CD4-positive, alpha-beta T cell (primary cell): Measurements from ENCODE around the gene HINFP. TPM values are rescaled to one million over a fixed set of nuclear protein-coding genes. Genes with fewer than 3 reads are reported as not detected.

ENCODE experiments used
- ATAC-seq: fragments of 200-7000 bp; cut with Tn5 transposase; one replicate; pipeline ENCODE4 v1.10.0; 2022; ENCODE audit warnings: mild to moderate bottlenecking; ENCODE audit not compliant: poor library complexity
- CTCF ChIA-PET: fragments of 350-600 bp; sonication (Branson Sonifier 250); formaldehyde crosslinking; loops from one replicate; lab custom pipeline; 2021; ENCODE audit warnings: antibody characterized with exemption, inconsistent platforms; lab: Charles Lee
- POLR2A ChIA-PET: fragments of 350-600 bp; sonication (Branson Sonifier 250); formaldehyde crosslinking; loops from one replicate; lab custom pipeline; 2021; ENCODE audit warnings: antibody characterized with exemption, inconsistent platforms; lab: Charles Lee
- DNase-seq, 14 experiments: peaks; one replicate each; pipeline ENCODE4 v3.0.0-alpha.2; 2013 to 2020; ENCODE audit warnings: mixed read lengths in 2 of 14
- H3K27ac ChIP-seq, 2 donors: one replicate each; pipeline versions ENCODE4 v1.5.1 to v1.7.0; 2013; ENCODE audit warnings: low read length in 2 of 2, low read depth in 1 of 2, mild to moderate bottlenecking in 1 of 2
- H3K27me3 ChIP-seq, 2 experiments: 1 replicate in 1 of 2; 2 replicates in 1 of 2; pipeline versions ENCODE4 v1.6.1 to v1.7.0; 2013; ENCODE audit warnings: low read length in 2 of 2, control low read depth in 1 of 2, mild to moderate bottlenecking in 1 of 2, moderate library complexity in 1 of 2; ENCODE audit not compliant: insufficient read depth in 2 of 2, control insufficient read depth in 1 of 2
- H3K36me3 ChIP-seq: one replicate; pipeline ENCODE4 v1.6.1; 2013; ENCODE audit warnings: low read length, control low read depth; ENCODE audit not compliant: insufficient read depth
- H3K4me1 ChIP-seq: one replicate; pipeline ENCODE4 v1.6.1; 2013; ENCODE audit warnings: low read length, control low read depth; ENCODE audit not compliant: insufficient read depth
- H3K4me3 ChIP-seq: one replicate; pipeline ENCODE4 v1.5.1; 2013; ENCODE audit warnings: mild to moderate bottlenecking, low read length, moderate library complexity
- H3K9me3 ChIP-seq, 2 experiments: 1 replicate in 1 of 2; 2 replicates in 1 of 2; pipeline versions ENCODE4 v1.6.1 to v1.7.0; 2013; ENCODE audit warnings: low read length in 2 of 2, mild to moderate bottlenecking in 2 of 2, control low read depth in 1 of 2, moderate library complexity in 1 of 2; ENCODE audit not compliant: control insufficient read depth in 1 of 2, insufficient read depth in 1 of 2
- H3K27ac Mint-ChIP-seq: one replicate; pipeline ENCODE4 v1.8.0; 2020; ENCODE audit warnings: mixed read lengths
- H3K27me3 Mint-ChIP-seq: one replicate; pipeline ENCODE4 v1.8.0; 2021; ENCODE audit warnings: mixed read lengths
- H3K36me3 Mint-ChIP-seq: one replicate; pipeline ENCODE4 v1.8.0; 2021; ENCODE audit warnings: low read depth, mixed read lengths
- H3K4me1 Mint-ChIP-seq: one replicate; pipeline ENCODE4 v1.8.0; 2021; ENCODE audit warnings: low read depth, mixed read lengths
- H3K4me3 Mint-ChIP-seq: one replicate; pipeline ENCODE4 v1.8.0; 2020; ENCODE audit warnings: mild to moderate bottlenecking, mixed read lengths
- H3K9me3 Mint-ChIP-seq: one replicate; pipeline ENCODE4 v1.8.0; 2020; ENCODE audit warnings: mixed read lengths
- CTCF ChIP-seq: fragments of 200-600 bp; IDR thresholded peaks from one replicate; pipeline ENCODE4 v1.8.0; 2022; ENCODE audit warnings: antibody characterized with exemption, mild to moderate bottlenecking
- intact Hi-C, 2 experiments: fragments of 100-400 bp; cut with DNase I in 1 of 2; cut with micrococcal nuclease in 1 of 2; formaldehyde crosslinking; loops; one replicate each; pipeline versions ENCODE4 v1.15.1 to v1.9.0; 2023 to 2025; cut with DNase I, micrococcal nuclease
- total RNA-seq, 174 experiments: library from RNA in 2 of 174; stranded (reverse) in 2 of 174; gene quantifications; one replicate each; pipeline ENCODE4 v1.2.3 and lab custom pipeline; 2021 to 2026

Gene HINFP
- total RNA-seq, 2 experiments from 2014 or later, result 17.6 to 20.5 TPM

- Histone ChIP-seq H3K4me3 (no peak overlapping the region), H3K4me1 (peaks cover 57% of the 10 kb centered on the region), H3K27me3 (no peaks in the 10 kb centered on the region), H3K9me3 (no peaks in the 10 kb centered on the region), H3K27ac (no peak overlapping the region), H3K36me3 (peaks cover 32% of the 10 kb centered on the region)
- Mint-ChIP-seq H3K36me3 (peaks cover 42% of the 10 kb centered on the region), H3K27me3 (no peaks in the 10 kb centered on the region), H3K4me3 (no peak overlapping the region), H3K27ac (no peak overlapping the region), H3K9me3 (no peaks in the 10 kb centered on the region), H3K4me1 (peaks cover 47% of the 10 kb centered on the region)
- ChIA-PET POLR2A (interaction anchor here (0.5 to 4.3 kb wide), 5 partner anchors 11 to 27 kb away, joined by 3 to 59 read pairs (median 3); partner anchors contain the start of genes C2CD2L and DPAGT1), CTCF (interaction anchor here (1.0 to 2.2 kb wide), 3 partner anchors 11 to 61 kb away, joined by 3 to 4 read pairs (median 4); partner anchors contain the start of genes C2CD2L and DPAGT1)
- no peak for TF ChIP-seq CTCF
- no peak for ATAC-seq
- intact Hi-C loops, result loop anchor here in 1 of 2 experiments (5.0 kb wide), 1 partner anchor 186 kb away; no protein-coding TSS in a partner anchor
- DNase-seq, result no peak
Observed at GRCh38 chr11:119118227-119118626, 3.2 kb upstream of the HINFP start.

GRCh38 chr11:119118946-119119345 lies 2.4 kb upstream of the HINFP start:
- intact Hi-C loops, result loop anchor here in 1 of 2 experiments (5.0 kb wide), 1 partner anchor 187 kb away; no protein-coding TSS in a partner anchor
- Histone ChIP-seq H3K9me3 (no peaks in the 10 kb centered on the region), H3K36me3 (peaks cover 27% of the 10 kb centered on the region), H3K4me1 (peaks cover 51% of the 10 kb centered on the region), H3K27me3 (no peaks in the 10 kb centered on the region), H3K4me3 (no peak overlapping the region), H3K27ac (no peak overlapping the region)
- TF ChIP-seq CTCF, result no peak
- CTCF ChIA-PET, result interaction anchor here (0.6 to 2.2 kb wide), 5 partner anchors 12 to 79 kb away, joined by 3 to 4 read pairs (median 3); partner anchors contain the start of genes C2CD2L and DPAGT1
- ATAC-seq (no peak), DNase-seq (no peak)
- no peak overlapping the region for H3K27ac Mint-ChIP-seq
- POLR2A ChIA-PET, result interaction anchor here (0.5 to 4.3 kb wide), 6 partner anchors 10 to 26 kb away, joined by 3 to 59 read pairs (median 4); partner anchors contain the start of genes C2CD2L and DPAGT1
- H3K9me3 Mint-ChIP-seq, result no peaks in the 10 kb centered on the region
- peaks cover 40% of the 10 kb centered on the region for H3K36me3 Mint-ChIP-seq
- H3K4me1 Mint-ChIP-seq, result peaks cover 53% of the 10 kb centered on the region
- no peaks in the 10 kb centered on the region for H3K27me3 Mint-ChIP-seq
- H3K4me3 Mint-ChIP-seq, result no peak overlapping the region

- Histone ChIP-seq H3K4me1 (peaks cover 34% of the 10 kb centered on the region), H3K36me3 (peaks cover 34% of the 10 kb centered on the region), H3K9me3 (no peaks in the 10 kb centered on the region), H3K27me3 (no peaks in the 10 kb centered on the region), H3K4me3 (peak overlapping the region; percentile 92), H3K27ac (peak overlapping the region; percentile 75 to 76)
- intact Hi-C loops, result loop anchor here (1.0 to 5.0 kb wide), 6 partner anchors 18 to 53 kb away; partner anchors contain the start of genes VPS11 (in 2 of the 2) and NLRX1 (in 1 of the 2)
- DNase-seq (peak in 1 of 14 experiments; percentile 20), ATAC-seq (no peak)
- POLR2A ChIA-PET, result interaction anchor here (1.2 to 4.3 kb wide), 8 partner anchors 9 to 85 kb away, joined by 6 to 59 read pairs (median 16); partner anchors contain the start of genes C2CD2L, CBL, DPAGT1 and HMBS
- TF ChIP-seq CTCF, result no peak
- H3K4me3 Mint-ChIP-seq, result peak overlapping the region; percentile 91
- H3K9me3 Mint-ChIP-seq, result no peaks in the 10 kb centered on the region
- peaks cover 53% of the 10 kb centered on the region for H3K4me1 Mint-ChIP-seq
- peak overlapping the region; percentile 85 for H3K27ac Mint-ChIP-seq
- H3K27me3 Mint-ChIP-seq, result no peaks in the 10 kb centered on the region
- peaks cover 35% of the 10 kb centered on the region for H3K36me3 Mint-ChIP-seq
- CTCF ChIA-PET, result interaction anchor here (1.1 to 1.5 kb wide), 3 partner anchors 14 to 64 kb away, joined by 3 read pairs; a partner anchor contains a TSS
Observed at GRCh38 chr11:119120639-119121007, 757 bp upstream of the HINFP start.
